Osteocyte (in vitro differentiated cells): ENCODE data around the gene RGL4. TPM values are rescaled to one million over a fixed set of nuclear protein-coding genes. Genes with fewer than 3 reads are reported as not detected.

Experiments
- DNase-seq: peaks from one replicate; pipeline ENCODE4 v3.0.0; 2021; ENCODE audit warnings: mixed read lengths; ENCODE audit not compliant: unreplicated experiment; ENCODE audit errors: extremely low spot score
- H3K27ac Mint-ChIP-seq: one replicate; pipeline ENCODE4 v1.8.0; 2021; ENCODE audit warnings: mild to moderate bottlenecking, mixed read lengths; ENCODE audit not compliant: unreplicated experiment
- H3K27me3 Mint-ChIP-seq: one replicate; pipeline ENCODE4 v1.8.0; 2021; ENCODE audit warnings: mixed read lengths; ENCODE audit not compliant: unreplicated experiment
- H3K36me3 Mint-ChIP-seq: one replicate; pipeline ENCODE4 v1.8.0; 2021; ENCODE audit warnings: mixed read lengths; ENCODE audit not compliant: unreplicated experiment
- H3K4me1 Mint-ChIP-seq: one replicate; pipeline ENCODE4 v1.8.0; 2021; ENCODE audit warnings: mixed read lengths; ENCODE audit not compliant: unreplicated experiment
- H3K4me3 Mint-ChIP-seq: one replicate; pipeline ENCODE4 v1.8.0; 2021; ENCODE audit warnings: mild to moderate bottlenecking, moderate library complexity, mixed read lengths; ENCODE audit not compliant: unreplicated experiment
- H3K9me3 Mint-ChIP-seq: one replicate; pipeline ENCODE4 v1.8.0; 2021; ENCODE audit warnings: mixed read lengths; ENCODE audit not compliant: unreplicated experiment
- total RNA-seq: library from RNA; stranded (reverse); gene quantifications from 2 replicates; pipeline ENCODE4 v1.2.1, GENCODE V29; 2021
- TF ChIP-seq, protein P1 (sequence below): fragments of 200-600 bp; sonication (generic); IDR thresholded peaks from 2 replicates; pipeline ENCODE4 v1.5.0; 2021; ENCODE audit warnings: antibody characterized with exemption, mild to moderate bottlenecking, moderate library complexity

RGL4 gene
- total RNA-seq, 1 donor from 2014 or later: not detected

DNA sequence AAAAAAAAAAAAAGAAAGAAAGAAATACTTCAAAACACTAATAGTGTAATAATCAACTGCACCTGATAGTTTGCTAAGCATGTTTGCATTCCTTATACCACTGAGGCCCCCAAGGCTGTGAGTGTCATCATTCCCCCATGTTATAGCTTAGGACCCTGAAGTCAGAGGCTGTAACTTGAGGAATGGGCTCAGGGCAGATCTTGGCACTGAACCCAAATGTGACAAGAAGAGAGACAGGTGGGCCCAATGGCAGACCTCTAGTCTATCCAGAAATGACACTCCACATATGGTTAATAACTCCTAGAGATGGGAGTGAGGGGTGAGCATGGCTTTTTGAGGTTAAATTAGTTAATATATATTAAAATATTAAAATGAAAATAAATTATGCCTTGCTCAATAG is 46.9 kb downstream of the RGL4 start:
- no peaks in the 10 kb centered on the region for H3K9me3 Mint-ChIP-seq
- H3K27ac Mint-ChIP-seq: no peak overlapping the region
- H3K27me3 Mint-ChIP-seq: no peaks in the 10 kb centered on the region
- DNase-seq: no peak
- TF ChIP-seq, protein P1, sequence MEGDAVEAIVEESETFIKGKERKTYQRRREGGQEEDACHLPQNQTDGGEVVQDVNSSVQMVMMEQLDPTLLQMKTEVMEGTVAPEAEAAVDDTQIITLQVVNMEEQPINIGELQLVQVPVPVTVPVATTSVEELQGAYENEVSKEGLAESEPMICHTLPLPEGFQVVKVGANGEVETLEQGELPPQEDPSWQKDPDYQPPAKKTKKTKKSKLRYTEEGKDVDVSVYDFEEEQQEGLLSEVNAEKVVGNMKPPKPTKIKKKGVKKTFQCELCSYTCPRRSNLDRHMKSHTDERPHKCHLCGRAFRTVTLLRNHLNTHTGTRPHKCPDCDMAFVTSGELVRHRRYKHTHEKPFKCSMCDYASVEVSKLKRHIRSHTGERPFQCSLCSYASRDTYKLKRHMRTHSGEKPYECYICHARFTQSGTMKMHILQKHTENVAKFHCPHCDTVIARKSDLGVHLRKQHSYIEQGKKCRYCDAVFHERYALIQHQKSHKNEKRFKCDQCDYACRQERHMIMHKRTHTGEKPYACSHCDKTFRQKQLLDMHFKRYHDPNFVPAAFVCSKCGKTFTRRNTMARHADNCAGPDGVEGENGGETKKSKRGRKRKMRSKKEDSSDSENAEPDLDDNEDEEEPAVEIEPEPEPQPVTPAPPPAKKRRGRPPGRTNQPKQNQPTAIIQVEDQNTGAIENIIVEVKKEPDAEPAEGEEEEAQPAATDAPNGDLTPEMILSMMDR: no peak
- no peak overlapping the region for H3K4me3 Mint-ChIP-seq
- H3K4me1 Mint-ChIP-seq: no peaks in the 10 kb centered on the region
- peaks cover 2% of the 10 kb centered on the region for H3K36me3 Mint-ChIP-seq

DNA sequence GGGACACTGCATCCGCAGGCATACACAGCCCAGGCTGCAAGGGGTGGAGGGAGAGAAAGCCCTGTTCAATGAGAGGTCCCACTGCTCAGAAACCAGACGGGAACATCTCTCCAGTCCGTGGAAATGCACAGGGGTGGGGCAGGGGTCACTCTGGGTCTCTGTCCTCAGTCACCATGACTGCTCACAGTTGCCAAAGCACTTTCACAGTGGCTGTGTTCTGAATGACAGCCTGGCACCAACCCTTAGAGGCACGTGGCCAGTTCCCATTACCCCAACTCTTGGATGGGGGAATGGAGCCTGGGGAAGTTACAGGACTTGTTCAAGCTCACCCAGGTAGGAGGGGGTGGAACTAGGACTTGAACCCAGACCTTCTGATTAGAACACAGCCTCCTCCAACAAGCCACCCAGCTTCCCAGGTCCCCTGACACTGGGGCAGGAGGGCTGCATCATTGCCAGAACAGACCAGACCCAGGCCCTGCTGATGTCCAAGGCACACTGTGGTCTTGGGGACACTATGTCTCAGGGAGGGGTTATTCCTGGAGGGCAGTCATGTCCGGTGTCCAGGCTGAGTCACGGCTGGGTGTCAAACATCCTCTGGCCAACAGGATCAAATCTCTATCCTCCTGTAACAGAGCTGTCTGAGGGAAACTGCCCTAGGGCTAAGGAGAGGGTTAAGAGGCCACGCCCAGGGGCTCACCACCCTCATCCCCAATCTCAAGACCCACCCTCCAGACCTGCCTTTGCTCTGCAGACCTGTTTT is 51.9 kb downstream of the RGL4 start:
- TF ChIP-seq, protein P1: no peak
- H3K27ac Mint-ChIP-seq: no peak overlapping the region
- DNase-seq: no peak
- H3K4me1 Mint-ChIP-seq: peaks cover 3% of the 10 kb centered on the region
- H3K9me3 Mint-ChIP-seq: no peaks in the 10 kb centered on the region
- H3K4me3 Mint-ChIP-seq: no peak overlapping the region
- H3K27me3 Mint-ChIP-seq: no peaks in the 10 kb centered on the region
- peaks cover 22% of the 10 kb centered on the region for H3K36me3 Mint-ChIP-seq

DNA sequence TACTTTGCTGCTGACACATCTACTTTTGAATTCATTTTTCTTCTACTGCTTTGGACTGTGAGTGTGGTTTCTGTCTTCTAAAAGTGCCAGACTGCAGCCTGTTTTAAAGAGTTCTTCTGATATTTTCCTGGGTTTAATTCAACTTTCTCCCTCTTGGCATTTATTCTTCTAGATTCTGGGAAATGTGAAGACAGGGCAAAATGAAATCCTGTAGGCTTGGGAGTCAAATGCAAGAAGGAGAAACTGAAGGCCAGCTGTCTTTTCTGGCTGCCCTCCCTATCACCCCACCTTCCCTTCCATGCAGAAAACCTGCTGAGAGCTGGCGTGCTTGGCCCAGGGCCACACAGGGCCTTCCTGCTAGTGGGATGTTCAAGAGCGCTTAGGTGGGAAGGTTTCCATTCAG is 52.5 kb downstream of the RGL4 start:
- Mint-ChIP-seq H3K27ac (no peak overlapping the region), H3K4me1 (peaks cover 3% of the 10 kb centered on the region), H3K27me3 (no peaks in the 10 kb centered on the region), H3K36me3 (peaks cover 22% of the 10 kb centered on the region), H3K4me3 (no peak overlapping the region), H3K9me3 (no peaks in the 10 kb centered on the region)
- no peak for DNase-seq
- TF ChIP-seq, protein P1: no peak

DNA sequence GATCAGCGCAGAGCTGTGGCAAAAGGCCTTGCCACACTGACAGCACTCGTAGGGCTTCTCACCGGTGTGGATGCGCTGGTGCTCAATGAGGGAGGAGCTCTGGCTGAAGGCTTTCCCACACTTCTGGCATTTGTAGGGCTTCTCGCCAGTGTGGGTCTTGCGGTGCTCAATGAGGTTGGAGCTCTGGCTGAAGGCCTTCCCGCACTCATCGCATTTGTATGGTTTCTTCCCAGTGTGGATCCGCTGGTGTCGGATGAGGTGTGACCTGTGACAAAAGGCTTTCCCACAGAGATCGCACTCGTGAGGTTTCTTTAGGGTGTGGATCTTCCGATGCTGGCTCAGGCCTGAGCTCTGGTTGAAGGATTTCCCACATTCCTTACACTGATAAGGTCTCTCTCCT is 53.2 kb downstream of the RGL4 start:
- no peak overlapping the region for H3K4me3 Mint-ChIP-seq
- no peak for DNase-seq
- no peaks in the 10 kb centered on the region for H3K9me3 Mint-ChIP-seq
- H3K4me1 Mint-ChIP-seq: peaks cover 3% of the 10 kb centered on the region
- peaks cover 20% of the 10 kb centered on the region for H3K36me3 Mint-ChIP-seq
- no peak overlapping the region for H3K27ac Mint-ChIP-seq
- TF ChIP-seq, protein P1: no peak
- no peaks in the 10 kb centered on the region for H3K27me3 Mint-ChIP-seq

DNA sequence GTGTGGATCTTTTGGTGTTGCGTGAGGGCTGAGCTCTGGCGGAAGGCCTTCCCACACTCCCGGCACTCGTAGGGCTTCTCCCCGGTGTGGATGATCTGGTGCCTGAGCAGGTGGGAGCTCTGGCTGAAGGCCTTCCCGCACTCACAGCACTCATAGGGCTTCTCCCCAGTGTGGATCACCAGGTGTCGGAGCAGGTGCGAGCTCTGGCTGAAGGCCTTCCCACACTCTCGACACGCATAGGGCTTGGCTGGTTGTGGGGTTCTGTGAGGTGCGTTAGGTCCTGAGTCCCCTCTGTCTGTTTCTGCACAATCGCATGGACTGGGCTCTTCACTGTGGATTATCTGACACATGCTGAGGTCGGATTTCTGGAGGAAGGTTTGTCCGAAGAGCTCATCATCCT is 53.7 kb downstream of the RGL4 start:
- no peak overlapping the region for H3K27ac Mint-ChIP-seq
- H3K4me3 Mint-ChIP-seq: no peak overlapping the region
- TF ChIP-seq, protein P1: no peak
- peaks cover 3% of the 10 kb centered on the region for H3K4me1 Mint-ChIP-seq
- no peaks in the 10 kb centered on the region for H3K9me3 Mint-ChIP-seq
- no peak for DNase-seq
- peaks cover 20% of the 10 kb centered on the region for H3K36me3 Mint-ChIP-seq
- no peaks in the 10 kb centered on the region for H3K27me3 Mint-ChIP-seq
